ENCODE data around the gene ZNF638. TPM values are rescaled to one million over a fixed set of nuclear protein-coding genes. Genes with fewer than 3 reads are reported as not detected.

ZNF638 gene
- total and polyA plus RNA-seq, 10 of the 15 experiments (the other 5 are each of a cell fraction or from before 2014, with no cell fraction given): 37.6 to 133 (median 64.5) TPM

- no peak overlapping the region for H3K27ac ChIP-seq (ENCODE audit: control insufficient read depth, insufficient read depth)
- BruUV-seq (replicated peaks): no TSS peak
- intact Hi-C loops (cut with micrococcal nuclease; ENCODE audit: unreplicated experiment): no loop called here
- ChIA-PET CTCF (no interaction called here), RAD21 (ENCODE audit: unreplicated experiment) (no interaction called here), POLR2A (no interaction called here), SMC1A (ENCODE audit: uncharacterized antibody, unreplicated experiment) (no interaction called here)
- no peak for ATAC-seq
- no peak overlapping the region for H3K4me3 ChIP-seq
- no peaks in the 10 kb centered on the region for H3K79me2 ChIP-seq (ENCODE audit: control insufficient read depth, insufficient read depth, low read length)
- H3K27me3 ChIP-seq (replicated peaks in 1 of 2; ENCODE audit: control insufficient read depth in 2 of 2, insufficient read depth in 2 of 2, low read length in 1 of 2): no peaks in the 10 kb centered on the region
- H3K36me3 ChIP-seq (ENCODE audit: control insufficient read depth in 2 of 2, insufficient read depth in 2 of 2, low read length in 1 of 2): no peaks in the 10 kb centered on the region
- H3K4me2 ChIP-seq (ENCODE audit: control insufficient read depth, insufficient read depth): no peak overlapping the region
- no peak overlapping the region for H3K9ac ChIP-seq (ENCODE audit: control insufficient read depth, insufficient read depth, low read length)
- no peaks in the 10 kb centered on the region for H4K20me1 ChIP-seq (ENCODE audit: control insufficient read depth, insufficient read depth)
- in situ Hi-C loops (cut with MboI): loop anchor here (25.0 kb wide), 1 partner anchor 845 kb away; the partner anchor contains the start of gene CYP26B1
- FAIRE-seq: no peak
- no peak for DNase-seq (ENCODE audit: low read depth, low spot score)
- WGBS (ENCODE audit: insufficient coverage, insufficient replicate concordance, low lambda C conversion rate, missing lambda C conversion rate): 0% methylated on average over 1 of the region's 1 CpG
- TF ChIP-seq NFXL1 (IDR thresholded peaks at IDR 0.05; ENCODE audit: borderline replicate concordance) (no peak), EED (IDR thresholded peaks at IDR 0.05; ENCODE audit: low read depth) (no peak), TBL1XR1 (IDR thresholded peaks at IDR 0.05; ENCODE audit: low read depth, low read length) (no peak), NR2C1 (IDR thresholded peaks at IDR 0.05) (no peak), POU2F2 (IDR thresholded peaks at IDR 0.05; ENCODE audit: borderline replicate concordance, low read depth, low read length) (no peak), FOXK2 (IDR thresholded peaks at IDR 0.05) (no peak), REST (IDR thresholded peaks at IDR 0.05; ENCODE audit: low read depth, low read length) (no peak), DPF2 (IDR thresholded peaks at IDR 0.05) (no peak), SMARCA5 (IDR thresholded peaks at IDR 0.05) (no peak), MAX (IDR thresholded peaks at IDR 0.05; ENCODE audit: low read depth, low read length) (no peak)
- no peak overlapping the region for H2AFZ ChIP-seq (ENCODE audit: control insufficient read depth, low read depth, low read length)
- H3K9me3 ChIP-seq (replicated peaks; ENCODE audit: control insufficient read depth, insufficient read depth, low read length): no peaks in the 10 kb centered on the region
- H3K4me1 ChIP-seq (ENCODE audit: control insufficient read depth, insufficient read depth, low read length): no peaks in the 10 kb centered on the region
Observed at GRCh38 chr2:71292159-71292558, 39.4 kb upstream of the ZNF638 start.

All from GM12878 (cell line).